ENCODE data around the gene NTPCR.
"Not testable (repeated sequence)": the region's sequence is repeated elsewhere in the genome, so short reads cannot be mapped to it uniquely, and the experiment has no call there.

The NTPCR gene

DNA sequence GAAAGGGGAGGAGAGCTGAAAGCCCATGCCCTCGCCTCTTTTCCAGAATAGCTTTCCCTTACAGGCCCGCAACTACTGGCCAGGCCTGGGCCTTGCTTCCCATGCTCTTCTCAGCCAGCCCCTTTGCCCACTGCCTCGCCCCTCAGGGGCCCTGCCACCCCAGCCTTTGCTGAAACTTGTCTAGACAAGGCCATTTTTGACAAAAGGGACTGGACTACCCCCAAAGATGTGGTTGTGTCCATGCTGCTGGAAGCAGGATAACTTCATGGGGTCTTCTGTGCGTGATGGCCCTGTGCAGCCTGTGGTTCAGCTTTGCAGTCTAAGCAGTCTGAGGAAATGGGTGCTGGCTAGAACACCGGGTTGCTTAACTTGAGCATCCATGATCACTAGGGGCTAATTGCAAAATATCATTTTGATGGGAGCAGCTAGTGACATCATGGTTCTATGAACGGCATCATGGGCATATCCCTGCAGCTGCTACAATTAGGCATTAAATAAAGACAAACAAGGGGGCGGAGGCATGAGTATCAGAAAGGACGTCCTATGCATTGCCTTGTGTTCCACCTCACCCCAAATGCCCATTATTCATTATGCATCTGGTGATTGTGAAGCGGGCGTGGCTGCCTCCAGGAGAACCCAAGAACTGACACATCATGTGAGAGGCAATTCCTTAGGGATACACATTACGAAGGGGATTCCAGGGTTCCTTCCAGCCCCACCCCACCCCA is 36.8 kb downstream of the NTPCR start:
- no peak for DNase-seq

DNA sequence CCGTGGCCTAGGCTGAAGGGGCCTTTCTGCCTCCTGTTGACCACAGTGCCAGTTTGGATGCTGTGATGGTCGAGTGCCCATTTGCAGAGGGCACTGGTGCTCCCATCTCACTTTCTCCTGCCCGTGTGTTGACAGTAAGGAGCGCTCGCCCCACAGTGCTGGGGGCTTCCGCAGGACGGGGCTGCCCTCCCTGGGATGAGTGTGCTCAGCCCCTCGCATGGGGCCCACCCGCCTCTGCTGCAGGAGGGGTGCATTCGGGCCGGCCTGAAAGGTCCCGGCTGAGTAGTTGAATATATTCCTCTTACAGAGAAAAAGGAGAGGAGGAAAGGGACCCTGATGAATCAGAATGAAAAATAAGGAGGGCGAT is 37.3 kb downstream of the NTPCR start:
- DNase-seq = no peak

DNA sequence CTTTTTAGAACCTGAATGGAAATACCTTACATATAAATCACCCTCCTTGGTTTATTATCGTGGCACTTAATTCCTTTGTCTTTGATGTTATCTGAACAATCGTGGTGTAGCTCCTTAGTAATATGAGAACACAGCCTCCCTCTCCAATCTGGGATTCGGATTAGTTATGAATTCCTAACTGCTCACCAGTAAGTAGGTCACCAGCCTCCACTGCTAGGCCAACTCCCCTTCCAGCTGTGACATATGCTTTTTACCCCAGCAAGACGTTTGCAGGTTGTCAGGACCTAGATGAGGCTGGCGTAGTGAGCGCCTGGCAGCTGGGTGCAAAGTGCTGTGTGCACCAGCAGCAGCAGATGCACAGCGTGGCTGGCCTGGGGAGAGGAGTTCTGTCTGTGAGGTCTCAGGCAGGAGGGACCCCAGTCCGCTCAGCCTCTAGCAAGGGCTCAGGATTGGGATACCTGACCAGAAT is 38.2 kb downstream of the NTPCR start:
- DNase-seq = no peak

DNA sequence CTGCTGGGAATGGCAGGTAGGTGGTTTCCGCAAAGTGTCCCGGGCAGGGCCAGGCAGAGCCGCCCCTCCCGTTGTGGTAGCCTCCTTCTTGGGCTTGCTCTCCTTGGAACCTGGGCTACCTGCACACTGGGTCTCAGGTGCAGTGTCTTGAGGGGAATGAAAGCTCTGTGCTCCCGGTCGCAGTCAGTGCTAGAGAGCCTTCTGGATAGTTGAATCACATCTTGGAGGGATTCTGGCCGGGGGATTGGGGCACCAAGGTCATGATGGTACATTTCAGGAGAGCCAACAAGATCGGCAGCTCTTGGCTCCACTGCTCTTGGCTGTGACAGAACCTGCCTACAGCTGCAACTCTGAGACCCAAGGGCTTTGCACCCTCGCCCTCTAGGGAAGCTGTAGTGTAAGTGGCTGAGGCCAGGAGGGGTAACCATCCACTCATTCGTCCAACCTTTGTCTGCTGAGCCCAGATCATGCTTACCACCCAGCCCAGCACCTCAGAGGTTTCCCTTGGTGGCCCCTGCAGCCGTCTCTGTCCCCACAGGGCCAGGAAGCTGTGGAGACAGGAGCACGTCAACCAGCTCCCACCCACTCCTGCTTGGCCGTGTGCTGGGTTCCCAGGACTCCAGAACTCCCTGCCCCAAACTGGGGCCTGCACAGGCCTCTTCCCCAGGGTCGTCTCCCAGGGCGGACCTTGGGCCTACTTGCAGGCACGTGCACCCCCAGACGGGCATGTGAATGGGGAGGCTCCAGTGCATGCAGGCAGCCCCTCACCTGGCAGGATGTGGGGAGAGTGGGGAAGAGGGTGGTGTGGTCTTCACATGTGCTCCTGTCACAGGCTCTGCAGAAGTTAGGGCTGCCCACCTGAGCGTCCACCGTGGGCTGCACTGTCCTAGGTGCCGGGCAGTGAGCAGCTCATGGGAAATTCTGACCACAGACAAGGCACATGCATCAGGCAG is 40.0 kb downstream of the NTPCR start:
- no peak for DNase-seq

DNA sequence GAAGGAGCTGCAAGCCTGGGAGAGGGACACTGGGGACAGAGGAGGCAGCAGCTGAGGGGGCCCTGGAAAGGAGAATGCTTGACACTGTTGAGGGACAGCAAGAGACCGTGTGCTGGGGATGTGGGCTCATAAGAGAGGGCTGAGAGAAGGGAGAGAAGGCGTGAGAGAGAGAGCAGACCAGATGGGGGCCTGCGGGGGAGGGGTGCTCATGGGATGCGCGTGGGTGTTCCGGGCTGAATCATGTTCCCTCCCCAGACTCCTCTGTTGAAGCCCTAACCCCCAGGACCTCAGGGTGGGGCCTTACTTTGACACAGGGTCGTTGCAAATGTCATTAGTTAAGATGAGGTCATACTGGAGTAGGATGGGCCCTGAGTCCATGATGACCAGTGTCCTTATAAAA is 40.8 kb downstream of the NTPCR start:
- DNase-seq = no peak

DNA sequence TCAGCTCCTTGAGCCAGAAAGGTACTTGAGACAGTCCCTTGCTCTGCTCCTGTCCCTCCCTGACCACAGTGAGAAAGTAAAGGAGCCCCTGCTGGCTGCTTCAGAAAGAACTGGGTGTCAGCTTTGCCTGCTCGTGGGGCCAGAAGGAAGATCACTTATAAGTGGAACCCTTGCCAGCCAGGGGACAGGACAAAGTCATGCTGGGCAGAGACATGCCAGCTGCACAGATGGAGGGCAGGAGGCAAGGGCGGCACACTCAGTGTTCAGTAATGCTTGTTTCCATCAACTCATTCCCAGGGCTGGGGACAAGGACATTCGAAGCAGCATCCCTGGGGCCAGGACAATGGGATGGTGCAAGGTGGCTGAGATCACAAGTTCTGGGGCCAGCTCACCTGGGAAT is 41.8 kb downstream of the NTPCR start:
- no peak for DNase-seq

DNA sequence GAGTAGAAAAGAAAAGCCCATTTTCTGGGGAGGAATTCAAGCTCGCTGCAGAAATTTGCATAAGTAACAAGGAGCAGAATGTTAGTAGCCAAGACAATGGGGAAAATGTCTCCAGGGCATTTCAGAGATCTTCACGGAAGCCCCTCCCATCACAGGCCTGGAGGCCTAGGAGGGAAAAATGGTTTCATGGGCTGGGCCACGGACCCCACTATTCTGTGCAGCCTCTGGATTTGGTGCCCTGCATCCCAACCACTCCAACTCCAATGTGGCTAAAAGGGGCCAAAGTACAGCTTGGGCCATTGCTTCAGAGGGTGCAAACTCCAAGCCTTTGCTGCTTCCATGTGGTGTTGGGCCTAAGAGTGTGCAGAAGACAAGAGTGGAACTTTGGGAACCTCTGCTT is 43.1 kb downstream of the NTPCR start:
- no peak for DNase-seq

DNA sequence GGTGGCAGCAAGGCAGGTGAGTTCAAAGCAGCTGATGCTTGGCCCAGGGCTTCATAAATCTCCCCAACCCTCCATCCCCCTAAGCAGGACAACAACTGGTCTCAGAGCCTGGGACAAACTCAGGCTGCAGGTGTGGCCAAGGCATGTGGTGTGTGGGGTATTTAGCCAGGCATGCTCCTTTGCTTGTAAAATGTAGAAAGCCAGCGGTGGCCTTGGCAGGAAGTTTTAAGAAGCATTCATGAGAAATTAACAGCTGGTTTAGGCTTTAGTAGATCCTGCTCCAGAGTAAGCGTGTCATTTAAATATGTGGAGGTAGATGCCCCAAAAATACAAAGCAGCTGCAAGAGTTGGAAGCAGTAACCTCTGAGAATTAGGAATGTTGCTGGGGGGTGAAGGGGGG is 44.8 kb downstream of the NTPCR start:
- DNase-seq = no peak

DNA sequence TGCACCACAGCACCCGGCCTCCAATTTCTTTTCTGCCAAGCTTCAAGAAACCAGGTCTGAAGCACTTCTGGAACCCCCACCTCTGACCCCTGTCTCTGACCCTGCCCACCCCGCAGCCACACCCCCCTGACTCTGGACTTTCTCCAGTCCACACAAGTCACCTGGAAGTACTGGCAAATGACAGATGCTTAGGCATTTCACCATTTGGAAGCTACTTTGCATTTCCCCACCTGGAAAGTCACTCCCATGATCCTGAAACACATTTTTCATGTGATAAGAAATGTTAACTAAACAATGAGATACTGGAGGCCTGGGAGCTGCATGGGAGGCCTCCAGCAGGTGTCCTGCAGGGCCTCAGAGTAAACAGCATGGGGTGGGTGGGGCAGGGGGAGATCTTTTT is 45.7 kb downstream of the NTPCR start:
- no peak for DNase-seq

DNA sequence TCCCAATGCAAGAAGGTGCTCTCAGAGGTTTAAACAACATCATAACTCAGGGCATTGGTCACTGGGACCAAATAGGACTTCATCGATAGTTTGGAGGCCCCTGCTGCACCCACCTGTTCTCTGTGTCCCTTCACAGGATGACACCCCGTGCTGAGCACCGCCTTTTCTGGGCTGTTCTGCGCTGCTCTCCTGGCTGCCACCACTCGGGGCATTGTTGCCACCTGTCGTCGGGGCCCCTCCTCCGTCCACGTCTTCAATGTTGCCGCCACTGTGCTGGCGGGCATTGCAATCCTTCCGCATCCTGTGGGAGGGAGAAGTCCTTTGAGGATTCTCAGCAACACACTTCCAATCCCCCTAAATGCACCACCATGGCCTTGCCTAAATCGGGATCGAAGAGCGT is 47.7 kb downstream of the NTPCR start:
- DNase-seq = no peak

DNA sequence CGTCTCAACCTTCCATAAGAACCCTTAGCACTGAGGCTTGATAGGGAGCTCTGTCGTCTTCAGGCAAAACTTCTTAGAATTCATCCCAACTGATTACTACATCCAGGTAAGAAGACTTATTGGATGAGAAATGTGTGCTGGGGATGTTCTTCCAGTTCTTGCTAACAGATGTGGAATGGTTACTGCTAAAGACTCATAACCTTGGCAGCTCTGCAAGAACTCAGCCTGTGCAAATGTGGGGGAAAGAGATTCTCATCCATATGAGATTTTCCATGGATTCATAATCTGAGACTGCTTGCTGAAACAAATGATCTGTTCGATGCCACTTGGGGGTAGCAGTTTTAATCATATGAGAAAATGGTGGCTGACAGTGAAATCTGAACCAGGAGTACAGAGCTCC is 48.2 kb downstream of the NTPCR start:
- DNase-seq = no peak

DNA sequence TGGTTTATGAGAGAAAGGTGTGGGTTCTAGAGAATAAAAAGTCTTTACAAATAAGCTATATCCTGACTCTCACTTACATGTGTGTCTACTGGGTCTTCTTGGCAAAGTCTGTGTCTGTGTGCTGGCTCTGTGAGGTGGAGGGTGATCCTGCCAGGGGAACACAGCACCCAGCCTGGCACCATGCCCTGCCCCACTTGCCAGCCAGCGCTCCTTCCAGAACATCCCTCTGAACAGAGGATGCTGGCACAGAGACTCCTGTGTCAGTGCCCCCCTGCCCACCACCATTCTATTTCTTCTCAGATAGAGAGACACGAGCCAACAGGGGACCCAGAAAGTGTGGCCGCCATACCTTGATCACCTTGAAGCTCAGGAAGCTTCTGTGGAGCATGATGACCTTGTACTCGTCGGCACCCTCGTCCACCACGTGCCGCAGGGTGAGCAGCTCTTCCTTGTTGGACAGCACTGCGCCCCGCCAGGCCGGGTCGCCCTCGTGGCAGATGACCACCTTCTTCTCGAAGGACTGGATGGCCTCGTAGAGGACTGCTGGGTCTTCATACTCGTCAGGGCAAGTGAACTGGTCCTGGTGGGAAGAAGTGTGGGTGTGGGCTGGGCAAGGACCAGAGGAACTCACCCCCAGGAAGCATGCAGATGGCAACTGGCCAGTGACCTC is 49.7 kb downstream of the NTPCR start:
- no peak for DNase-seq

DNA sequence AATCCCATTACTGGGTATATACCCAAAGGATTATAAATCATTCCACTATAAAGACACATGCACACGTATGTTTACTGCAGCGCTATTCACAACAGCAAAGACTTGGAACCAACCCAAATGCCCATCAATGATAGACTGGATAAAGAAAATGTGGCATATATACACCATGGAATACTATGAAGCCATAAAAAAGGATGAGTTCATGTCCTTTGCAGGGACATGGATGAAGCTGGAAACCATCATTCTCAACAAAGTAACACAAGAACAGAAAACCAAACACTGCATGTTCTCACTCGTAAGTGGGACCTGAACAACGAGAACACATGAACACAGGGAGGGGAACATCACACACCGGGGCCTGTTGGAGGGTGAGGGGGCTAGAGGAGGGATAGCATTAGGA is 53.2 kb downstream of the NTPCR start:
- not testable (repeated sequence) for DNase-seq

DNA sequence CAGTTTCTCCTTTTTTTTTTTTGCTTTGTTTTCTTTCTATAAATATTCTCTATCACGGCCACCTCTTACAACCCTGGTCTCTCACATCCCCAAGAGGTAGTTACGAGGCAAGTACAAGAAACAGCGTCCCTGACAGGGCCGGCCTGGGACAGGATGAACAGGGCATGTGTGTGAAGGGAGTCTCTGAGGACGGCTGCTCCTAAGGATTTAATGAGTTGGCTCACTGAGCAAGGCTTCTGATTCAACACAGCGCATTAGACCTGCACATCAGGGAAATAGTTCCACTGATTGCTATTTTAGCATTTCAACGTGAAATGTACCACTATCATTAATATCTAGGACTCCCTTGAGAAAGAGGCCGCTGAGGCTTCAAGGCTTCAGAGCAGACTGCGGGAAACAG is 54.0 kb downstream of the NTPCR start:
- DNase-seq = no peak

DNA sequence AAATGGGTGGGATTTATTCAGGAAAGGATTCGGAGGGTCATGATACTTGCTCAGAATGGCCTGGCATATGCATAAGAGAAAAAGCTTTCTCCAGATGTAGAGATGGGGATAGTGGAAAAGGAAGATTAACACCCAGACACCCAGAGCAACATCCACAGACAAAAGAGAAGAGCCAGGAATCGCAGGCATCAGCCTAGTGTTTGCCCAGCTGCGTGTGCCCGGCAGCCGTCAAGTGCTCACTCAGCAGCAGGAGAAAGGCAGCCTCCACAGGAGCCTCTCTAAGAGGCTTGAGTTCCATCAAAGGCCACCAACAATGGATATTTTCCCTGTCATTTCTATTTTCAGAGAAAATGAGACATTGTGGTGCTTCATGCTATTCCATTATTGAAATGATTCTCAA is 54.7 kb downstream of the NTPCR start:
- no peak for DNase-seq

DNA sequence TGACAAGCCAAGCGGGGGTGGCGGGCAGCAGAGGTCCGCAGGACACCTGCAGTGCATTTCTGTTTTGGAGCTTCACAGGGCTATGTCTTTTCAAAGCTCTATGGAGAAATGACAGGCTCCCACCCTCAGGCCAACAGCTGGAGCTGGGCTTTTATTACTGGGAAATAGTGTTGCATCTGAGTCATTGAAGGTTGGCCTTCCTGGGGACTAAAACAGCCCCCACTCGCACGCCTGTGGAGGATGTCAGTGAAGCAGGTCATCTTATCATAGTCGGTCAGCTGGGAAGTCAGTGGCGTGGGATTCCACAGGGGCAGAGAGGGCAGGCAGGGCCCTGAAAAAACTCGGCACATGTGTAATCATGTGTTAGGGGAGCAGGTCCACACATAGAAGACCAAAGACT is 55.3 kb downstream of the NTPCR start:
- DNase-seq = no peak

DNA sequence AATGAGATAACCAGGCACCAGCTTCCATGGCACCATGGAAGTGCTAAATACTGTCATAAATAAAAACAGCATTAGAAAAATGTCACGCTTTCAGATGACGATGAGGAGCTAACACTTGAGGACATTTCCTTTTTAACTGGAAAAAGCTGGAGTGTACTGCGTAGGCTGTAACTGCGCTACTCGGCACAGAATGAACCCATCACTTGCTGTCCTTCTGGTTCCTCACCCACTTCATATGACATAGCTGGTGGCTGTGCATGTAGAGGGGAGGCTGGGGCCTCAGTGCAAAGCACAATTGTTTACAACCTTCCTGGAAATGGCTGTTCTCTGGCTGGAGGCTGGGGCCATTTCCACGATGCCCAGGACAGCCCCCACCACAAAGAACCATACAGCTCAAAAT is 55.7 kb downstream of the NTPCR start:
- DNase-seq = no peak

DNA sequence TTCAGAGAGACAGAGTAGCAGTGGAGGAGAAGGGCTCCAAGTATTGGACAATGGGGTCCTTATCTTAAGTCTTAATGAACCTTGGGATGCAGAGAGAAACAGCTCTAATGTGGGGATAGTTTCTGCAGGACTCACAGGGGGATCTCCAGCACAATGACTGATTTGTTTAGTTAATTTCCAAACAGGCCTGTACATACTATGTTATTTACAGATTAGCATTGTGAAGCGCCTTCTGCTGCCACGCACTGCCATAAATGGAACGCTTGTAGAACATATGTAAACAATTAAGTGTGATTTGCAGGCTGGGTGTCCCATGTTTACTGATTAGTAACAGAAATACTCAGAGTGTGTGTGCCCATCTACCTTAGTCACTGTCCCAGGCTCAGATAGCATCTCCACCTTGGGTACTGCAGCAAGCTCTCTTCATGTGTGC is 56.1 kb downstream of the NTPCR start:
- no peak for DNase-seq

DNA sequence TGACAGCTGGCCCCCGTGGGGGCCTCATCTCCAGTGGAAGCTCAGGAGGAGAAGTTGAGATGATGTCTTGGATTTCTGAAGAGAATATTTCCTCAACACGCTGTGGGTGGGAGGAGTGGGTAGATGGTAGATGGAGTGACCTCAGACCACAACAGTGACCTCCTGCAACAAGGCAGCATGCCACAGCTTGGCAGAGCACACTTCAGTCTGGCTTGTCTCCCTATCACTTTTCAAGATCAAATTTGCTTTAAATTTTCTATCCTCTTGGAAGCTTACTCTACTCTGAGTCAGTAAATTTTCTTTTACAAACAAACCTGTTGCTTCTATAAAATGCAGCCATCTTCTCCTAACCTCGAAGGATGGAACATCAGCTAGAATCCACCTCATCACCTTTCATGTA is 59.7 kb downstream of the NTPCR start:
- DNase-seq = no peak

DNA sequence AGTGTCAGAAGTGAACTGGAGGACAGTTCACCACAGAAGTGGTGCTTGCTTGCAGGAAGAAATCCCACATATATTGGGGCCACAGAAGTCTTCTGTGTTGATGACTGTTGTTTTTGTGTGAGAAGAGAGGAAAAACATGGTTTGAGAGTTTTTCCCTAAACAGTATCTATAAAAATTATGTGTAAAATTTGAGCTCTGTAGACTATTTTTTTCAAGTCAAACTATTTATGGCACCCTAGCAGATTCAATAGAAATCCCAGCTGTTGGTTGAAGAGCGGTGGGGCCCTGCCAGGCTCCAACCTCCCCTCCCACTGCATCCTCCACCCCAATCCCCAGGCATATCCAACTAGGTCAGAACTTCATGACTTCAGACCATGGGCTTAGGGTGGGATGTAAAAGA is 61.6 kb downstream of the NTPCR start:
- no peak for DNase-seq

DNA sequence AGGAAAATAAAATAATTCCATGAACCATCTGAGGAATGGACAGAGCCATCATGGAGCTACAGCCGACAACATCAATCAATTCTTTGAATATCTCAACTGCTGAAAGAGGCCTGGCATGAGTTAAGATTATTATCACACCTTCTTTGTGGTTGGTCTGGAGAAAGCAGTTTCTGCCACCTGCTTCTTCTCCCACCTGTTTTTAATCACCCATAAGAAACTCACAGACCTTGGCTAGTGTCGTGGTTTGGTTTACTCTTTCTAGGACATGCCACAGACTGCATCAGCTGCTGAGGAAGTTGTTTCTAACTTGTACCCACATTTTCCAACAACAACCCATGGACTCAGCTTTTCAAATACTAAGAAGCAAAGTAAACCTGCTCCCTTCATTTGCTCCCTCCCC is 65.6 kb downstream of the NTPCR start:
- no peak for DNase-seq

DNA sequence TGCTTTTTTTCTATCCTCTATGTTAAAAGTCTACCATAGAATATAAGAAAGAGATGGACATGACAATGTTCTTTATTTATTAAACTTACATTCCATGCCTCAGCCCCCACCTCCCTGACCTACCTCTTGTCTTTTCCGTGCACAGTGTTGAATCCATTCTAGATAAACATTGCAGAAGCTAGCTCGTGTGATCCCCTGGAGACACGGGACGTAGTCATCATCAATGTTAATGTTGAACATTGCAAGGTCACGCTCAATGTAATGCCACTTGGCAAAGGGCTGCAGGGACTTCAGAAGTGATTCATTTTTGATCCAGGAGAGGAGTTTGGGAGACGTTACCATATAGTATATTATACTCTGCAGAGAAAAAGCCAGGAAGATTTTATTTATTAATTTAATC is 66.4 kb downstream of the NTPCR start:
- no peak for DNase-seq

DNA sequence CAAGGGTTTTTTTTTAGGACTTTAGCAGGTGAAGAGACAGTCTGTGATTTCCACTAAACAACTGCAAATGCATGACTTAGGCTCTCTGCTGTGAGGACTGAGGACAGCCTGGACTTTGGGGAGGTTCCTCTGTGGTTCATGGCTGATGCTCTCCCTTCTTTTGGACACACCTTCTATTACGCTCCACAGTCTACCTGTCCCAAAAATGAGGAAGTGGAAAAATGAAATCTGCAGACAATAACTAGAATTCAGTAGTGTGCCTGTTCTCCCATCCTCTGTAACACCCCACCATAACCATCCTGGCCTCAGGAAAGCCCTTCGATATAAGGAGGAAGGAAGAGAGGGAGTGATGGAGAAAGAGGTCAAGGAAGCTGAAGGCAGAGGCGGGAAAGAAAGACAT is 68.7 kb downstream of the NTPCR start:
- no peak for DNase-seq

Data from activated gamma-delta T cell (primary cell).